ENCODE results near the gene TCTN3.

- TF ChIP-seq CTCF (conservative IDR thresholded peaks at IDR 0.05; ENCODE audit: low read depth, low read length): no peak
- TF ChIP-seq EZH2phosphoT487 (IDR thresholded peaks at IDR 0.05; ENCODE audit: borderline replicate concordance, low read length): no peak
- no peak for TF ChIP-seq EZH2 (IDR thresholded peaks at IDR 0.05; ENCODE audit: low read length, unreplicated experiment)
Observed at GRCh38 chr10:95661818-95662217, 31.9 kb downstream of the TCTN3 start.
